H1 (cell line): ENCODE measurements around the gene TAC1.

Source experiments
- CTCF ChIP-seq, 3 experiments: IDR thresholded peaks; 1 replicate in 2 of 3; 2 replicates in 1 of 3; pipeline versions ENCODE4 v1.5.1 to v1.6.1; 2011; ENCODE audit warnings: low read length in 3 of 3, mild to moderate bottlenecking in 3 of 3, inconsistent platforms in 2 of 3, low read depth in 1 of 3, moderate library complexity in 1 of 3; ENCODE audit not compliant: insufficient read depth in 1 of 3; ENCODE audit errors: control extremely low read depth in 1 of 3
- EP300 ChIP-seq, 2 experiments: IDR thresholded peaks; 1 replicate in 1 of 2; 2 replicates in 1 of 2; pipeline ENCODE4 v1.6.1; 2011 to 2012; ENCODE audit warnings: low read depth in 2 of 2, low read length in 2 of 2, mild to moderate bottlenecking in 2 of 2, borderline replicate concordance in 1 of 2, inconsistent platforms in 1 of 2, moderate library complexity in 1 of 2
- EZH2 ChIP-seq: fragments of 200-600 bp; sonication (generic); IDR thresholded peaks from 2 replicates; pipeline ENCODE4 v1.7.1; 2012; ENCODE audit warnings: low read depth, mild to moderate bottlenecking, moderate library complexity, low read length, inconsistent platforms; ENCODE audit not compliant: severe bottlenecking
- HDAC2 ChIP-seq, 2 experiments: fragments of 300-600 bp in 1 of 2; sonication (generic) in 1 of 2; IDR thresholded peaks; 2 replicates each; pipeline ENCODE4 v1.6.1; 2011 to 2012; ENCODE audit warnings: low read depth in 2 of 2, low read length in 2 of 2, mild to moderate bottlenecking in 2 of 2, moderate library complexity in 2 of 2, borderline replicate concordance in 1 of 2, inconsistent platforms in 1 of 2
- KDM1A ChIP-seq: fragments of 200-600, 300-600 bp; sonication (generic); IDR thresholded peaks from 2 replicates; pipeline ENCODE4 v1.7.1; 2016; ENCODE audit warnings: mild to moderate bottlenecking, low read length, borderline replicate concordance
- POLR2AphosphoS5 ChIP-seq: IDR thresholded peaks from 2 replicates; pipeline ENCODE4 v1.6.1; 2011; ENCODE audit warnings: low read depth, low read length
- RAD21 ChIP-seq, 2 experiments: IDR thresholded peaks in 1 of 2; conservative IDR thresholded peaks in 1 of 2; 2 replicates each; pipeline ENCODE4 v1.6.1; 2011; ENCODE audit warnings: low read depth in 2 of 2, low read length in 2 of 2, improper control_type of control experiment in 1 of 2, inconsistent platforms in 1 of 2, mild to moderate bottlenecking in 1 of 2, moderate library complexity in 1 of 2
- SIN3A ChIP-seq, 2 experiments: IDR thresholded peaks in 1 of 2; conservative IDR thresholded peaks in 1 of 2; 2 replicates each; pipeline ENCODE4 v1.6.1; 2011 to 2012; ENCODE audit warnings: low read length in 2 of 2, improper control_type of control experiment in 1 of 2, low read depth in 1 of 2, mild to moderate bottlenecking in 1 of 2
- TBP ChIP-seq: IDR thresholded peaks from 2 replicates; pipeline ENCODE4 v1.6.1; 2011; ENCODE audit warnings: low read depth, low read length, improper control_type of control experiment
- TEAD4 ChIP-seq: IDR thresholded peaks from 2 replicates; pipeline ENCODE4 v1.6.1; 2012; ENCODE audit warnings: low read depth, low read length, inconsistent platforms, mixed read lengths
- USF2 ChIP-seq: IDR thresholded peaks from 2 replicates; pipeline ENCODE4 v1.6.1; 2011; ENCODE audit warnings: low read length, improper control_type of control experiment
- TF ChIP-seq, protein P1 (sequence below): IDR thresholded peaks from 2 replicates; pipeline ENCODE4 v1.6.1; 2012; ENCODE audit warnings: inconsistent platforms

- TF ChIP-seq KDM1A (no peak), EZH2 (no peak), SIN3A (conservative IDR thresholded peaks at IDR 0.05 in 1 of 2, IDR thresholded peaks at IDR 0.05 in 1 of 2; ENCODE audit: low read depth in 1 of 2, low read length in 2 of 2) (no peak), CTCF (IDR thresholded peaks at IDR 0.05; ENCODE audit: control extremely low read depth in 1 of 3, insufficient read depth in 1 of 3, low read depth in 1 of 3, low read length in 3 of 3) (no peak), EP300 (IDR thresholded peaks at IDR 0.05; ENCODE audit: borderline replicate concordance in 1 of 2, low read depth in 2 of 2, low read length in 2 of 2) (no peak), HDAC2 (IDR thresholded peaks at IDR 0.05; ENCODE audit: borderline replicate concordance in 1 of 2, low read depth in 2 of 2, low read length in 2 of 2) (no peak), USF2 (no peak), TEAD4 (no peak), RAD21 (IDR thresholded peaks at IDR 0.05 in 1 of 2, conservative IDR thresholded peaks at IDR 0.05 in 1 of 2; ENCODE audit: low read depth in 2 of 2, low read length in 2 of 2) (no peak), POLR2AphosphoS5 (no peak), TBP (no peak)
- TF ChIP-seq, protein P1, sequence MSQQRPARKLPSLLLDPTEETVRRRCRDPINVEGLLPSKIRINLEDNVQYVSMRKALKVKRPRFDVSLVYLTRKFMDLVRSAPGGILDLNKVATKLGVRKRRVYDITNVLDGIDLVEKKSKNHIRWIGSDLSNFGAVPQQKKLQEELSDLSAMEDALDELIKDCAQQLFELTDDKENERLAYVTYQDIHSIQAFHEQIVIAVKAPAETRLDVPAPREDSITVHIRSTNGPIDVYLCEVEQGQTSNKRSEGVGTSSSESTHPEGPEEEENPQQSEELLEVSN: no peak
Measured at GRCh38 chr7:97694355-97694754, 37.5 kb upstream of the TAC1 start.
